Embryonic facial prominence (tissue), 1 donor: ENCODE data around the gene CPT2.

Source experiments
- DNase-seq: peaks from one replicate; pipeline ENCODE4 v3.0.0-alpha.2; 2016; ENCODE audit errors: extremely low spot score

Gene CPT2

DNA sequence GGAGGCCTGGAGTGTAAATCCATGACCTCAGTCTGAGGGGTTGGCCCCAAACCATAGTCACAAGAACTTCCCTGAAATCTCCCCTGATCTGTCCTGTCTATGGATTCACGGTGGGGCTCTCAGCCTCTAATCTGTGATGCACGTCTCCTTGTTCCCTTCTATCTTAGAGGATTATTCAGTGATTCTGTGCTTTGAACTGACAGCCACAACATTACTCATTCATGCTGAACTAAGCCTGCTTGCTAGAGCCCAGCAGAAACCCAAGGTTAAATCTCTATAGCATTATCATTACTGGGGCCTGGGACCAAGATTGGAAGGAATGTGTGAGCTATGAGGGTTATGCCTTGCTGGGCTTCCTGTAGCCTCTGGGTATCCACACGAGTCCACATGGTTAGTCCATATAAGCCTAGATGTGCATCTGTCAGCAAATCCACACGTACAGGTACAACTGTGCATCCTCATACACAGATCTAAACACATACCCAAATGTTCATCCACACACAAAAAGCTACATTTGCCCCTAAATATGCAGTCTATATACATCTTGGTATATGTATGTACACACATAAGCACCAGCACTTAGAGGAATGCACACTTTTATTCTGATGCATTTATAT, 64.1 kb downstream of the CPT2 start:
- DNase-seq, result no peak

DNA sequence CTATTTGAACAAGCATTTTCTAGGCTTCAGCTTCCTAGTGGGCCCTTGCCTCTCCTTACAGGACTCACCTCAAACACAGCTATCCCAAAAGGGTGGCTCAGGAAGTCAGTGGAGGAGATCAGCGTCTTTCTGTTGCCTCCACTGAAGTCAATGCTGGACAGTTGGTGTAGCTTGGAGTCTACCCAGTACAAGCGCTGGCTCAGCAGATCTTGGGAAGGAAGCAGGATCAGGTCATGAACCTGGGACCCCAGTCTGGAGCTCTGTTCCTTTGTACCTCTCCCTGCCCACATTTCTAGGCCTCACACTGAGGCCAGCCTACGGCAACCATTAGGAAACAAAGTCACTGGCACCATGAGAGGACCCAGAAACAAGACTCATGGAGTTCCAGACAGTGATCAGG, 65.4 kb downstream of the CPT2 start:
- DNase-seq, result no peak
